H1 (cell line): ENCODE results near the gene PML. TPM values are rescaled to one million over a fixed set of nuclear protein-coding genes. Genes with fewer than 3 reads are reported as not detected.

Experiments used
- CHD1 ChIP-seq: IDR thresholded peaks from 2 replicates; pipeline ENCODE4 v1.6.1; 2012; ENCODE audit warnings: low read depth, low read length, improper control_type of control experiment
- CHD2 ChIP-seq: IDR thresholded peaks from 2 replicates; pipeline ENCODE4 v1.6.1; 2012; ENCODE audit warnings: low read length, improper control_type of control experiment
- CTCF ChIP-seq, 3 experiments: IDR thresholded peaks; 1 replicate in 2 of 3; 2 replicates in 1 of 3; pipeline versions ENCODE4 v1.5.1 to v1.6.1; 2011; ENCODE audit warnings: low read length in 3 of 3, mild to moderate bottlenecking in 3 of 3, inconsistent platforms in 2 of 3, low read depth in 1 of 3, moderate library complexity in 1 of 3; ENCODE audit not compliant: insufficient read depth in 1 of 3; ENCODE audit errors: control extremely low read depth in 1 of 3
- FOSL1 ChIP-seq: IDR thresholded peaks from 2 replicates; pipeline ENCODE4 v1.6.1; 2011; ENCODE audit warnings: mild to moderate bottlenecking, low read depth, low read length, moderate library complexity; ENCODE audit not compliant: insufficient read depth
- GTF2F1 ChIP-seq: IDR thresholded peaks from 2 replicates; pipeline ENCODE4 v1.6.1; 2012; ENCODE audit warnings: low read depth, low read length, improper control_type of control experiment, borderline replicate concordance
- KDM1A ChIP-seq: fragments of 200-600, 300-600 bp; sonication (generic); IDR thresholded peaks from 2 replicates; pipeline ENCODE4 v1.7.1; 2016; ENCODE audit warnings: mild to moderate bottlenecking, low read length, borderline replicate concordance
- KDM5A ChIP-seq: fragments of 200-600 bp; IDR thresholded peaks from 2 replicates; pipeline ENCODE4 v1.7.1; 2012; ENCODE audit warnings: mild to moderate bottlenecking, low read length, inconsistent platforms, mixed read lengths
- NANOG ChIP-seq: IDR thresholded peaks from 2 replicates; pipeline ENCODE4 v1.6.1; 2011; ENCODE audit warnings: low read length, low read depth, mild to moderate bottlenecking, inconsistent platforms; ENCODE audit not compliant: insufficient read depth, poor library complexity, severe bottlenecking
- PHF8 ChIP-seq: fragments of 200-600 bp; sonication (generic); conservative IDR thresholded peaks from 2 replicates; pipeline ENCODE4 v1.7.1; 2012; ENCODE audit warnings: low read depth, mild to moderate bottlenecking, inconsistent platforms, low read length, moderate library complexity
- POLR2AphosphoS5 ChIP-seq: IDR thresholded peaks from 2 replicates; pipeline ENCODE4 v1.6.1; 2011; ENCODE audit warnings: low read depth, low read length
- POU5F1 ChIP-seq: IDR thresholded peaks from 2 replicates; pipeline ENCODE4 v1.6.1; 2011; ENCODE audit warnings: low read depth, mild to moderate bottlenecking, low read length, moderate library complexity
- RBBP5 ChIP-seq: IDR thresholded peaks from 2 replicates; pipeline ENCODE4 v1.7.1; 2012; ENCODE audit warnings: low read depth, mild to moderate bottlenecking, inconsistent platforms, low read length, moderate library complexity, borderline replicate concordance
- SP1 ChIP-seq: IDR thresholded peaks from 2 replicates; pipeline ENCODE4 v1.6.1; 2011; ENCODE audit warnings: low read depth, low read length
- SP2 ChIP-seq: IDR thresholded peaks from 2 replicates; pipeline ENCODE4 v1.6.1; 2012; ENCODE audit warnings: mild to moderate bottlenecking, low read length, inconsistent platforms
- SP4 ChIP-seq: IDR thresholded peaks from 2 replicates; pipeline ENCODE4 v1.6.1; 2012; ENCODE audit warnings: low read length, inconsistent platforms
- SUZ12 ChIP-seq: fragments of 200-600 bp; sonication (generic); IDR thresholded peaks from 2 replicates; pipeline ENCODE4 v1.6.1; 2012; ENCODE audit warnings: mild to moderate bottlenecking, inconsistent platforms, low read length, moderate library complexity, mixed read lengths
- TAF1 ChIP-seq: IDR thresholded peaks from 2 replicates; pipeline ENCODE4 v1.6.1; 2011; ENCODE audit warnings: mild to moderate bottlenecking, low read depth, low read length
- TCF12 ChIP-seq: IDR thresholded peaks from 2 replicates; pipeline ENCODE4 v1.6.1; 2011; ENCODE audit warnings: low read depth, mild to moderate bottlenecking, low read length
- USF2 ChIP-seq: IDR thresholded peaks from 2 replicates; pipeline ENCODE4 v1.6.1; 2011; ENCODE audit warnings: low read length, improper control_type of control experiment
- polyA plus RNA-seq, 7 experiments: library from polyadenylated mRNA; depleted of rRNA in 3 of 7; stranded (reverse) in 5 of 7; unstranded in 2 of 7; fragments of >200 nt in 5 of 7; fragments of 200-250 nt in 2 of 7; gene quantifications; 1 replicate in 5 of 7; 2 replicates in 1 of 7; 4 replicates in 1 of 7; pipeline versions ENCODE4 v1.2.1 to v1.2.3, GENCODE V29; 2011 to 2013; ENCODE audit warnings: missing spikeins in 2 of 7, mixed read lengths in 2 of 7
- total RNA-seq: library from RNA; stranded (reverse); fragmentation: NEBNext Ultra II Directional; extraction: Animal tissue kit (Norgen Biotek cat#: 25700); gene quantifications from 2 replicates; pipeline ENCODE4 v1.2.1, GENCODE V29; 2021
- TF ChIP-seq, protein P1 (sequence below): IDR thresholded peaks from 2 replicates; pipeline ENCODE4 v1.6.1; 2012; ENCODE audit warnings: low read length, inconsistent platforms
- TF ChIP-seq, protein P2 (sequence below): IDR thresholded peaks from 2 replicates; pipeline ENCODE4 v1.6.1; 2012; ENCODE audit warnings: inconsistent platforms

The PML gene
- total and polyA plus RNA-seq, 2 of the 8 experiments (the other 6 are each of a cell fraction or from before 2014, with no cell fraction given): 14.9 to 30.3 TPM

DNA sequence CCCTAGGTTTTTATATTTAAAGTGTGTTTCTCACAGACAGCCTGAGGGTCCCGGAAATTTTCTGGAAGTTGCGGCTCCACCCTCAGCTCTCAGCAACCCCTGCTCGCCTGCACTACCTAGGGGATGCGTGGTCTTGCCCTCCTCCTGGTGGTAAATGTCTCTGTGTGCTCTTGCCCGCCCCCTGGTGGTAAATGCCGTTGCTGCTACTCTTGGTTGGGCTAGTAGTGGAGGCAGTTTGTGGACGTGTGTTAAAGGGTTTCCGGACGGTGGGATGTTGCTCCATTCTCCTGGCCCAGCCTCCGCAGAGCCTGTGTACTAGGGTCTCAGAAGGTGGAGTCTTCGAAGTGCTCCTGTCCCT, 29.8 kb upstream of the PML start (continued):
- TF ChIP-seq CTCF (IDR thresholded peaks at IDR 0.05; ENCODE audit: control extremely low read depth in 1 of 3, insufficient read depth in 1 of 3, low read depth in 1 of 3, low read length in 3 of 3) (peak; percentile 99 to 100 (median 99)), TCF12 (no peak), CHD2 (no peak), KDM5A (no peak), SUZ12 (no peak), FOSL1 (0 out of 2 replicates have a peak, but pooled peaks have one; percentile 26), POLR2AphosphoS5 (no peak), RBBP5 (no peak; the same call in 1 of the 2 replicates), POU5F1 (no peak), CHD1 (no peak), SP4 (peak; percentile 47; the same call in 1 of the 2 replicates), NANOG (no peak), GTF2F1 (no peak), TAF1 (no peak), SP2 (no peak), SP1 (no peak), KDM1A (peak; percentile 33; the same call in 1 of the 2 replicates), USF2 (no peak), PHF8 (no peak)
- TF ChIP-seq, protein P1, sequence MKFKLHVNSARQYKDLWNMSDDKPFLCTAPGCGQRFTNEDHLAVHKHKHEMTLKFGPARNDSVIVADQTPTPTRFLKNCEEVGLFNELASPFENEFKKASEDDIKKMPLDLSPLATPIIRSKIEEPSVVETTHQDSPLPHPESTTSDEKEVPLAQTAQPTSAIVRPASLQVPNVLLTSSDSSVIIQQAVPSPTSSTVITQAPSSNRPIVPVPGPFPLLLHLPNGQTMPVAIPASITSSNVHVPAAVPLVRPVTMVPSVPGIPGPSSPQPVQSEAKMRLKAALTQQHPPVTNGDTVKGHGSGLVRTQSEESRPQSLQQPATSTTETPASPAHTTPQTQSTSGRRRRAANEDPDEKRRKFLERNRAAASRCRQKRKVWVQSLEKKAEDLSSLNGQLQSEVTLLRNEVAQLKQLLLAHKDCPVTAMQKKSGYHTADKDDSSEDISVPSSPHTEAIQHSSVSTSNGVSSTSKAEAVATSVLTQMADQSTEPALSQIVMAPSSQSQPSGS: no peak
- TF ChIP-seq, protein P2, sequence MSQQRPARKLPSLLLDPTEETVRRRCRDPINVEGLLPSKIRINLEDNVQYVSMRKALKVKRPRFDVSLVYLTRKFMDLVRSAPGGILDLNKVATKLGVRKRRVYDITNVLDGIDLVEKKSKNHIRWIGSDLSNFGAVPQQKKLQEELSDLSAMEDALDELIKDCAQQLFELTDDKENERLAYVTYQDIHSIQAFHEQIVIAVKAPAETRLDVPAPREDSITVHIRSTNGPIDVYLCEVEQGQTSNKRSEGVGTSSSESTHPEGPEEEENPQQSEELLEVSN: no peak
